COLO829 (cell line): ENCODE data around the gene KIDINS220.
A peak's percentile ranks its signal among the peaks of the same experiment; 100 is the strongest.

ENCODE experiments used
- DNase-seq: peaks from one replicate; pipeline ENCODE4 v3.0.0; 2012; ENCODE audit warnings: low spot score

The KIDINS220 gene

GRCh38 chr2:8805278-8806210, 31.9 kb downstream of the KIDINS220 start:
- DNase-seq = no peak

GRCh38 chr2:8803658-8804379, 33.6 kb downstream of the KIDINS220 start:
- peak; percentile 72 for DNase-seq

GRCh38 chr2:8802741-8803140, 34.7 kb downstream of the KIDINS220 start:
- DNase-seq = no peak

GRCh38 chr2:8800821-8801220, 36.6 kb downstream of the KIDINS220 start:
- DNase-seq = no peak

- no peak for DNase-seq
Measured at GRCh38 chr2:8800218-8800617, 37.2 kb downstream of the KIDINS220 start.

- DNase-seq = no peak
Measured at GRCh38 chr2:8799004-8799403, 38.4 kb downstream of the KIDINS220 start.

GRCh38 chr2:8798393-8798792, 39.0 kb downstream of the KIDINS220 start:
- DNase-seq = no peak

GRCh38 chr2:8797682-8798081, 39.7 kb downstream of the KIDINS220 start:
- no peak for DNase-seq

GRCh38 chr2:8796878-8797550, 40.4 kb downstream of the KIDINS220 start:
- DNase-seq = no peak

- no peak for DNase-seq
Measured at GRCh38 chr2:8796315-8796848, 41.0 kb downstream of the KIDINS220 start.

GRCh38 chr2:8794923-8795825, 42.2 kb downstream of the KIDINS220 start:
- DNase-seq = no peak

GRCh38 chr2:8790739-8791162, 46.7 kb downstream of the KIDINS220 start:
- DNase-seq = no peak

GRCh38 chr2:8786463-8786862, 51.0 kb downstream of the KIDINS220 start:
- DNase-seq = no peak

- DNase-seq = no peak
Measured at GRCh38 chr2:8779795-8780671, 57.4 kb downstream of the KIDINS220 start.

GRCh38 chr2:8774371-8774770, 63.0 kb downstream of the KIDINS220 start:
- no peak for DNase-seq

- DNase-seq = no peak
Measured at GRCh38 chr2:8767324-8767723, 70.1 kb downstream of the KIDINS220 start.

- peak; percentile 69 for DNase-seq
Measured at GRCh38 chr2:8761529-8762164, 75.8 kb downstream of the KIDINS220 start.

GRCh38 chr2:8756716-8757115, 80.7 kb downstream of the KIDINS220 start:
- no peak for DNase-seq

- DNase-seq = no peak
Measured at GRCh38 chr2:8756230-8756629, 81.2 kb downstream of the KIDINS220 start.
